Karpas-422 (cell line): ENCODE results near the gene LRRC8C. TPM values are rescaled to one million over a fixed set of nuclear protein-coding genes. Genes with fewer than 3 reads are reported as not detected.

Source experiments
- DNase-seq: peaks from one replicate; pipeline ENCODE4 v3.0.0-alpha.2; 2015
- H2AFZ ChIP-seq: fragments of 200-600 bp; sonication (generic); 2 replicates; pipeline ENCODE4 v1.6.1; 2014; ENCODE audit warnings: antibody characterized with exemption, low read length, mixed read lengths
- H3K27ac ChIP-seq: fragments of 200-600 bp; sonication (generic); 2 replicates; pipeline ENCODE4 v1.5.1; 2014; ENCODE audit warnings: mild to moderate bottlenecking, low read length, moderate library complexity
- H3K27me3 ChIP-seq: fragments of 200-600 bp; sonication (generic); 2 replicates; pipeline ENCODE4 v1.6.1; 2014; ENCODE audit warnings: low read length, mixed read lengths
- H3K36me3 ChIP-seq: fragments of 200-600 bp; sonication (generic); 2 replicates; pipeline ENCODE4 v1.6.1; 2014; ENCODE audit warnings: low read length, mixed read lengths; ENCODE audit not compliant: insufficient read depth
- H3K4me1 ChIP-seq: fragments of 200-600 bp; sonication (generic); 2 replicates; pipeline ENCODE4 v1.6.1; 2014; ENCODE audit warnings: mild to moderate bottlenecking, low read length, mixed read lengths
- H3K4me2 ChIP-seq: fragments of 200-600 bp; sonication (generic); 2 replicates; pipeline ENCODE4 v1.6.1; 2014; ENCODE audit warnings: low read length, low read depth, mild to moderate bottlenecking; ENCODE audit not compliant: poor library complexity, severe bottlenecking
- H3K4me3 ChIP-seq: fragments of 200-600 bp; sonication (generic); 2 replicates; pipeline ENCODE4 v1.5.1; 2014; ENCODE audit warnings: mild to moderate bottlenecking, antibody characterized with exemption, low read length, mixed read lengths
- H3K79me2 ChIP-seq: fragments of 200-600 bp; sonication (generic); 2 replicates; pipeline ENCODE4 v1.6.1; 2014; ENCODE audit warnings: mild to moderate bottlenecking, low read length, mixed read lengths
- H3K9ac ChIP-seq: fragments of 200-600 bp; sonication (generic); 2 replicates; pipeline ENCODE4 v1.6.0; 2014; ENCODE audit warnings: low read length
- H3K9me2 ChIP-seq: fragments of 200-600 bp; sonication (generic), shearing (Covaris generic); replicated peaks from 2 replicates; pipeline ENCODE4 v1.6.0; 2014; ENCODE audit warnings: mild to moderate bottlenecking, low read length, moderate library complexity; ENCODE audit not compliant: insufficient read depth
- H3K9me3 ChIP-seq: fragments of 300-700, 200-600 bp; sonication (generic); 2 replicates; pipeline ENCODE4 v1.6.1; 2014; ENCODE audit warnings: low read length, mixed read lengths
- H4K20me1 ChIP-seq: fragments of 200-600 bp; sonication (generic); 2 replicates; pipeline ENCODE4 v1.6.1; 2014; ENCODE audit warnings: mild to moderate bottlenecking, antibody characterized with exemption, low read length, low read depth; ENCODE audit not compliant: insufficient read depth
- total RNA-seq: library from RNA; depleted of rRNA; stranded (reverse); fragments of >200 nt; shearing (Covaris generic); gene quantifications from 2 replicates; pipeline ENCODE4 v1.2.3, GENCODE V29; 2014; ENCODE audit warnings: low replicate concordance

Gene LRRC8C
- total RNA-seq, 1 experiment from 2014 or later: 8.3 TPM

GRCh38 chr1:89609781-89610456 is 23.0 kb upstream of the LRRC8C start:
- no peak overlapping the region for H3K4me2 ChIP-seq
- DNase-seq: no peak
- no peaks in the 10 kb centered on the region for H3K9me2 ChIP-seq
- peaks cover 11% of the 10 kb centered on the region for H3K4me1 ChIP-seq
- H3K36me3 ChIP-seq: no peaks in the 10 kb centered on the region
- no peaks in the 10 kb centered on the region for H4K20me1 ChIP-seq
- H3K9me3 ChIP-seq: no peaks in the 10 kb centered on the region
- H3K9ac ChIP-seq: no peak overlapping the region
- no peak overlapping the region for H3K27ac ChIP-seq
- no peaks in the 10 kb centered on the region for H3K27me3 ChIP-seq
- H3K4me3 ChIP-seq: no peak overlapping the region
- no peaks in the 10 kb centered on the region for H3K79me2 ChIP-seq
- H2AFZ ChIP-seq: no peak overlapping the region

- H3K9me3 ChIP-seq: no peaks in the 10 kb centered on the region
- H2AFZ ChIP-seq: no peak overlapping the region
- H3K79me2 ChIP-seq: no peaks in the 10 kb centered on the region
- H3K9me2 ChIP-seq: no peaks in the 10 kb centered on the region
- H4K20me1 ChIP-seq: no peaks in the 10 kb centered on the region
- peaks cover 11% of the 10 kb centered on the region for H3K4me1 ChIP-seq
- H3K27ac ChIP-seq: no peak overlapping the region
- H3K27me3 ChIP-seq: no peaks in the 10 kb centered on the region
- H3K36me3 ChIP-seq: no peaks in the 10 kb centered on the region
- no peak for DNase-seq
- H3K4me2 ChIP-seq: no peak overlapping the region
- H3K9ac ChIP-seq: no peak overlapping the region
- H3K4me3 ChIP-seq: no peak overlapping the region
These were observed 22.4 kb upstream of the LRRC8C start for GRCh38 chr1:89610457-89611011.

- Histone ChIP-seq H3K27me3 (no peaks in the 10 kb centered on the region), H3K79me2 (no peaks in the 10 kb centered on the region), H4K20me1 (no peaks in the 10 kb centered on the region), H3K9me2 (no peaks in the 10 kb centered on the region), H3K4me1 (peaks cover 11% of the 10 kb centered on the region), H3K9me3 (no peaks in the 10 kb centered on the region), H3K4me2 (no peak overlapping the region), H3K4me3 (no peak overlapping the region), H3K9ac (no peak overlapping the region), H3K36me3 (no peaks in the 10 kb centered on the region), H2AFZ (no peak overlapping the region), H3K27ac (no peak overlapping the region)
- DNase-seq: no peak
These were observed 21.2 kb upstream of the LRRC8C start for GRCh38 chr1:89611721-89612120.

GRCh38 chr1:89613928-89614327 is 19.0 kb upstream of the LRRC8C start:
- no peak overlapping the region for H3K9ac ChIP-seq
- no peaks in the 10 kb centered on the region for H3K79me2 ChIP-seq
- H3K36me3 ChIP-seq: 0 out of 2 replicates have a peak, but pooled peaks cover 2% of the 10 kb centered on the region
- H4K20me1 ChIP-seq: no peaks in the 10 kb centered on the region
- no peaks in the 10 kb centered on the region for H3K9me3 ChIP-seq
- H2AFZ ChIP-seq: no peak overlapping the region
- no peak for DNase-seq
- H3K27me3 ChIP-seq: no peaks in the 10 kb centered on the region
- H3K9me2 ChIP-seq: no peaks in the 10 kb centered on the region
- H3K4me2 ChIP-seq: no peak overlapping the region
- H3K4me1 ChIP-seq: peaks cover 5% of the 10 kb centered on the region
- H3K4me3 ChIP-seq: no peak overlapping the region
- H3K27ac ChIP-seq: no peak overlapping the region

GRCh38 chr1:89615676-89616598 is 17.0 kb upstream of the LRRC8C start:
- Histone ChIP-seq H3K9me3 (no peaks in the 10 kb centered on the region), H3K4me2 (no peak overlapping the region), H3K27ac (no peak overlapping the region), H3K9me2 (no peaks in the 10 kb centered on the region), H3K27me3 (no peaks in the 10 kb centered on the region), H3K79me2 (no peaks in the 10 kb centered on the region), H3K9ac (no peak overlapping the region), H3K4me3 (no peak overlapping the region), H3K36me3 (0 out of 2 replicates have a peak, but pooled peaks cover 2% of the 10 kb centered on the region), H3K4me1 (no peaks in the 10 kb centered on the region), H2AFZ (no peak overlapping the region), H4K20me1 (no peaks in the 10 kb centered on the region)
- DNase-seq: peak; percentile 68

GRCh38 chr1:89616844-89617627 is 15.9 kb upstream of the LRRC8C start:
- Histone ChIP-seq H3K9me2 (no peaks in the 10 kb centered on the region), H3K36me3 (0 out of 2 replicates have a peak, but pooled peaks cover 2% of the 10 kb centered on the region), H3K9ac (no peak overlapping the region), H3K9me3 (no peaks in the 10 kb centered on the region), H2AFZ (no peak overlapping the region), H3K27me3 (no peaks in the 10 kb centered on the region), H3K4me3 (no peak overlapping the region), H3K4me2 (no peak overlapping the region), H3K79me2 (no peaks in the 10 kb centered on the region), H3K4me1 (no peaks in the 10 kb centered on the region), H4K20me1 (no peaks in the 10 kb centered on the region), H3K27ac (no peak overlapping the region)
- no peak for DNase-seq

GRCh38 chr1:89620664-89621063 is 12.3 kb upstream of the LRRC8C start:
- Histone ChIP-seq H2AFZ (no peak overlapping the region), H3K79me2 (no peaks in the 10 kb centered on the region), H3K4me2 (no peak overlapping the region), H3K27me3 (no peaks in the 10 kb centered on the region), H3K27ac (no peak overlapping the region), H3K9me2 (no peaks in the 10 kb centered on the region), H3K36me3 (0 out of 2 replicates have a peak, but pooled peaks cover 2% of the 10 kb centered on the region), H3K9me3 (no peaks in the 10 kb centered on the region), H3K4me1 (no peaks in the 10 kb centered on the region), H4K20me1 (no peaks in the 10 kb centered on the region), H3K4me3 (no peak overlapping the region), H3K9ac (no peak overlapping the region)
- DNase-seq: no peak
